Upper lobe of right lung (tissue), 1 donor: ENCODE results near the gene SF3A2. TPM values are rescaled to one million over a fixed set of nuclear protein-coding genes. Genes with fewer than 3 reads are reported as not detected.

ENCODE experiments used
- ATAC-seq: fragments of 200-7000 bp; cut with Tn5 transposase; one replicate; pipeline ENCODE4 v1.9.1; 2020; ENCODE audit warnings: mild to moderate bottlenecking, moderate library complexity
- DNase-seq: peaks from one replicate; pipeline ENCODE4 v3.0.0-alpha.2; 2020
- H3K27ac ChIP-seq: fragments of 200-600 bp; one replicate; pipeline ENCODE4 v1.8.0; 2022
- H3K27me3 ChIP-seq: fragments of 200-600 bp; one replicate; pipeline ENCODE4 v1.8.0; 2022; ENCODE audit warnings: mild to moderate bottlenecking
- H3K36me3 ChIP-seq: fragments of 200-600 bp; one replicate; pipeline ENCODE4 v1.8.0; 2022
- H3K4me1 ChIP-seq: fragments of 200-600 bp; one replicate; pipeline ENCODE4 v1.8.0; 2022
- H3K4me3 ChIP-seq: fragments of 200-600 bp; one replicate; pipeline ENCODE4 v1.8.0; 2022; ENCODE audit warnings: mild to moderate bottlenecking
- H3K9me3 ChIP-seq: fragments of 200-600 bp; one replicate; pipeline ENCODE4 v1.8.0; 2022
- intact Hi-C: fragments of 100-400 bp; cut with DNase I; formaldehyde crosslinking; loops from one replicate; pipeline ENCODE4 v1.11.0; 2022
- total RNA-seq: library from RNA; stranded (reverse); fragmentation: NEBNext Ultra II Directional; extraction: Animal tissue kit (Norgen Biotek cat#: 25700); gene quantifications from one replicate; pipeline ENCODE4 v1.2.1, GENCODE V29; 2021
- TF ChIP-seq, protein P1 (sequence below): fragments of 200-600 bp; IDR thresholded peaks from one replicate; pipeline ENCODE4 v1.8.0; 2022; ENCODE audit warnings: antibody characterized with exemption
- donor health status: DM: no; HTN: yes; CAD: no; lungs with severe emphysema.

Gene SF3A2
- total RNA-seq, 1 donor from 2014 or later: 67.1 TPM

DNA sequence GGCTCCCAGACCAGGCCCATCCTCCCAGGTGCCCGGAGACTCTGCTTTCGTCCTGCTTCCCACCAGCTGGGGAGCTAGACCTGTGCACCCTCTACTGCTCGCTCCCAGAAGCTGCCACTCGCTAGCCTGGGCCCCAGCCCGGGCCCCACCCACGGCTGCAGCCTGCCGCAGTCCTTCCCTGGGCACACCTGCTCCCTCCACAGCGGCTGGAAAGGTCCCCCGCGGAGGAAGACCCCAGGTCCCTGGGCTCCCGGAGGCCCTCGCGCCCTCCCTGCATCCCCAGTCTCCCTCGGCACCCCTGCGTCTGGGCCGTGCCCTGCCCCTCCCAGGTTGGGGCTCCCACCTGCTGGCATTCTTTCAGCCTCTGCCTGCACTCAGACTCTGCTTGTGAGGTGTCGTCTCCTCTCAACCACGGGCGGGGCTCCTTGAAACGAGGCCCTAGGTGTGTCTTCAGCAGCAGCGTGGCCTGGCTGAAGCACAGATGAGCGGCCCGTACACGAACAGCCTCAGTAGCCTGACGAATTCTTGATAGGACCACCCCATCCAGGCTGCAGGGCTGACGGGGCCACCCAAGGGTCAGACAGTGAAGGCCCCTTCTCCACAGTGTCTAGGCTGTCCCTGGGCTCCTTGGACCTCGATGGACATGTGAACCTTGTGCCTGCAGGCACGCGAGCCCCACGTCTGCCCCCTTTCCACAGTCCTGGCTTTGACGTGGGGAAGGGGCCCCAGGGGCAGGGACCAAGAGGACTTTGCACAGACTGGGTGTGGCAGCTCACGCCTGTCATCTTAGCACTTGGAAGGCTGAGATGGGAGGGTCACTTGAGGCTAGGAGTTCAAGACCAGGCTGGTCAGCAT is 44.9 kb upstream of the SF3A2 start:
- Histone ChIP-seq H3K9me3 (no peaks in the 10 kb centered on the region), H3K27ac (no peak overlapping the region), H3K4me1 (peaks cover 20% of the 10 kb centered on the region), H3K36me3 (peaks cover 66% of the 10 kb centered on the region), H3K4me3 (no peak overlapping the region), H3K27me3 (no peaks in the 10 kb centered on the region)
- intact Hi-C loops: no loop called here
- no peak for DNase-seq
- ATAC-seq: peak; percentile 38
- TF ChIP-seq, protein P1, sequence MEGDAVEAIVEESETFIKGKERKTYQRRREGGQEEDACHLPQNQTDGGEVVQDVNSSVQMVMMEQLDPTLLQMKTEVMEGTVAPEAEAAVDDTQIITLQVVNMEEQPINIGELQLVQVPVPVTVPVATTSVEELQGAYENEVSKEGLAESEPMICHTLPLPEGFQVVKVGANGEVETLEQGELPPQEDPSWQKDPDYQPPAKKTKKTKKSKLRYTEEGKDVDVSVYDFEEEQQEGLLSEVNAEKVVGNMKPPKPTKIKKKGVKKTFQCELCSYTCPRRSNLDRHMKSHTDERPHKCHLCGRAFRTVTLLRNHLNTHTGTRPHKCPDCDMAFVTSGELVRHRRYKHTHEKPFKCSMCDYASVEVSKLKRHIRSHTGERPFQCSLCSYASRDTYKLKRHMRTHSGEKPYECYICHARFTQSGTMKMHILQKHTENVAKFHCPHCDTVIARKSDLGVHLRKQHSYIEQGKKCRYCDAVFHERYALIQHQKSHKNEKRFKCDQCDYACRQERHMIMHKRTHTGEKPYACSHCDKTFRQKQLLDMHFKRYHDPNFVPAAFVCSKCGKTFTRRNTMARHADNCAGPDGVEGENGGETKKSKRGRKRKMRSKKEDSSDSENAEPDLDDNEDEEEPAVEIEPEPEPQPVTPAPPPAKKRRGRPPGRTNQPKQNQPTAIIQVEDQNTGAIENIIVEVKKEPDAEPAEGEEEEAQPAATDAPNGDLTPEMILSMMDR: no peak

DNA sequence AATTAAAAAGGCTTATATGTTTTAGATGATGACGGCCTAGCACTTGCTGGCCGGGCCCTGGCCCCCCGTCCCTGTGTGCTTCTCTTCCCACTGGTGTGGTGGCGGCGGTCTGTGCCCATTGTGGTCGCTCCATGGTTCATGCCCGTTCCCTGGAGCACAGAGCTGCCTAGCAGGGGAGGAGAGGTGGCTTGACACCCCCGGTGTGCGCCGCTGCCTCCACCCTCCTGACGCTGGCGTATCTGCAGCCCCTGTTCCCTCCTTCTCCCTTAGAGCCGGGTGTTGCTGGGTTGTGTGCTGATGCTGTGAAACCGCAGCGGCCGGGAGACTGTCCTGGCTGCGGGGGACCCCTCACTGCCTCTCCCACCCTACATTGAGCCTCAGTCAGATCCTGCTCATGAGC is 43.8 kb upstream of the SF3A2 start:
- TF ChIP-seq, protein P1: no peak
- H3K4me1 ChIP-seq: peaks cover 10% of the 10 kb centered on the region
- no peak overlapping the region for H3K27ac ChIP-seq
- H3K4me3 ChIP-seq: no peak overlapping the region
- no peak for DNase-seq
- H3K9me3 ChIP-seq: no peaks in the 10 kb centered on the region
- ATAC-seq: no peak
- intact Hi-C loops: no loop called here
- H3K27me3 ChIP-seq: no peaks in the 10 kb centered on the region
- H3K36me3 ChIP-seq: peaks cover 67% of the 10 kb centered on the region

DNA sequence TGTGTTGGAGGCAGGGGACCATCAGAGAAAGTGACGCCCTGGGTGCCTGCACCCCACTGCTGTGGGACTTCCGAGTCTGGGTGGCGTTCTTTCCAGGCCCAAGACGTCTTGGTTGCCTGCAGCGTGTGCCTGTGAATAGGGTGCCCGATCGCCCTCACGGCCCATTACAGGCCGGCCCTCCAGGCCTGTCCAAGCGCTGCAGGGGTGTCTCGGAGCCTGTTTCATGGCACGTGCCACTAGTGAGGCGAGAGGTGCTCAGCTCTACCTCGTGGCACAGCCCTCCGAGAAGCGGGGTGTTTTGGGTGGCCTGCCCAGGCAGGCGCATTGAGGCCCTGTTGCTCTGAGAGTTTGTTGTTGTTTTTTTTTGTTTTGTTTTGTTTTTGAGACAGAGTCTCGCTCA is 42.8 kb upstream of the SF3A2 start:
- Histone ChIP-seq H3K27me3 (no peaks in the 10 kb centered on the region), H3K27ac (no peak overlapping the region), H3K9me3 (no peaks in the 10 kb centered on the region), H3K4me3 (no peak overlapping the region), H3K4me1 (peaks cover under 1% of the 10 kb centered on the region), H3K36me3 (peaks cover 66% of the 10 kb centered on the region)
- intact Hi-C loops: no loop called here
- no peak for ATAC-seq
- DNase-seq: no peak
- TF ChIP-seq, protein P1: no peak

DNA sequence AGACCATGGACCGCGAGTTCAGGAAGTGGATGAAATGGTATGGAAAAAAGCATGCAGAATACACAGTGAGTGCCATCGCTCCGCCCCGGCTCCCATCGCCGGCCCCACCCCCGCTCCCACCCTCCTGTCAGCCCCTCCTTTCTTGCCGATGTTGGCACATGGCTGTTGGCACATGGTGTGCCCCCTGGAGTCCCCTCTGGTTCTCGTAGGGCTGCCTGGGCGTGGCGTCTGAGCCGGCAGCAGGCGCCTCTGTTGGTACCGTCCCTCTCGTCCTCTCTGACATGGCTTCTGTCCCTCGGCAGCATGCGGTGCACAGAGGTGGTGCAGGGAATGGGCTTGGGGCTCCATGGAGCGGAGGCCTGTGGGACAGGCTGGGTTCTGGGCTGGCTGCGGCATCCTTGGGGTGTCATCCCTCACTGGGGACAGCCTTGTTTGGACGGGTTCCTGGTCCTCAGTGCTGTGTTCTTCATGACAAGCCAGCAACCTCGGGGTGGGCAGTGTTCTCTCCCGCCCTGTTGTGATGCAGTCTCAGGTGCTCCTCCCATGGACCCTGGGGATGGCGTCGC is 42.0 kb upstream of the SF3A2 start:
- intact Hi-C loops: no loop called here
- Histone ChIP-seq H3K27me3 (no peaks in the 10 kb centered on the region), H3K4me1 (no peaks in the 10 kb centered on the region), H3K4me3 (no peak overlapping the region), H3K36me3 (peaks cover 58% of the 10 kb centered on the region), H3K9me3 (no peaks in the 10 kb centered on the region), H3K27ac (no peak overlapping the region)
- TF ChIP-seq, protein P1: no peak
- ATAC-seq (no peak), DNase-seq (no peak)

DNA sequence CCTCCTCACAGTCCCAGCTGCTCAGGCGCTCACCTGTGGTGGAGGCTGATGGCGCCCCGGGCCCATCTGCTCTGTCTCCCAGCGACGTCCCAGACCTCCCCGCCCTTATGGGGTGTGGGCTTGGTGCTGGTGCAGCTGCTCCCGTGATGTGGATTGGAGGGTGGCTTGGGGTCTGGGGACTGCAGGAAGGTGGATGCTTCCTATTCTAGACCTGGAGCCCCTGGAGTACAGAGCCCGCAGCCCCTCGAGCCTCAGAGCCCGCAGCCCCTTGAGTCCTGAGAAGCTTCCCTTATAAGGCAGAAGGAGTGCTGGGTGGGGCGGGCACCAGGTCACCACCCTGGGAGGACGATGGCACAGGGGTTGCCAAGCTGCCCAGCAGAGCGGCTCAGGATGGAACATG is 41.3 kb upstream of the SF3A2 start:
- no peaks in the 10 kb centered on the region for H3K27me3 ChIP-seq
- H3K36me3 ChIP-seq: peaks cover 57% of the 10 kb centered on the region
- no peaks in the 10 kb centered on the region for H3K9me3 ChIP-seq
- H3K4me1 ChIP-seq: no peaks in the 10 kb centered on the region
- intact Hi-C loops: no loop called here
- H3K4me3 ChIP-seq: no peak overlapping the region
- no peak for DNase-seq
- H3K27ac ChIP-seq: no peak overlapping the region
- ATAC-seq: no peak
- TF ChIP-seq, protein P1: no peak
